HG02885 (cell line): ENCODE results near the gene ACAA2.

ENCODE experiments used
- ATAC-seq: cut with Tn5 transposase; IDR thresholded peaks from one replicate; pipeline ENCODE4 v1.9.1; 2021; ENCODE audit warnings: mild to moderate bottlenecking; ENCODE audit not compliant: unreplicated experiment, poor library complexity

Gene ACAA2

GRCh38 chr18:49778826-49779465 is 34.4 kb downstream of the ACAA2 start:
- no peak for ATAC-seq

GRCh38 chr18:49769047-49769728 is 44.1 kb downstream of the ACAA2 start:
- ATAC-seq = no peak

- no peak for ATAC-seq
These were observed 45.3 kb downstream of the ACAA2 start for GRCh38 chr18:49768051-49768391.

- ATAC-seq = no peak
These were observed 46.0 kb downstream of the ACAA2 start for GRCh38 chr18:49767111-49768050.

- ATAC-seq = no peak
These were observed 46.7 kb downstream of the ACAA2 start for GRCh38 chr18:49766646-49767045.

- no peak for ATAC-seq
These were observed 49.3 kb downstream of the ACAA2 start for GRCh38 chr18:49764032-49764431.

GRCh38 chr18:49763590-49763989 is 49.7 kb downstream of the ACAA2 start:
- no peak for ATAC-seq

- ATAC-seq = no peak
These were observed 50.9 kb downstream of the ACAA2 start for GRCh38 chr18:49762191-49763077.

- no peak for ATAC-seq
These were observed 51.6 kb downstream of the ACAA2 start for GRCh38 chr18:49761771-49762170.

- no peak for ATAC-seq
These were observed 55.1 kb downstream of the ACAA2 start for GRCh38 chr18:49758263-49758610.

- no peak for ATAC-seq
These were observed 55.6 kb downstream of the ACAA2 start for GRCh38 chr18:49757513-49758262.

GRCh38 chr18:49756671-49757362 is 56.5 kb downstream of the ACAA2 start:
- ATAC-seq = no peak

GRCh38 chr18:49756135-49756534 is 57.2 kb downstream of the ACAA2 start:
- no peak for ATAC-seq

GRCh38 chr18:49755489-49755888 is 57.8 kb downstream of the ACAA2 start:
- no peak for ATAC-seq

- ATAC-seq = no peak
These were observed 58.5 kb downstream of the ACAA2 start for GRCh38 chr18:49754866-49755265.

- ATAC-seq = no peak
These were observed 59.7 kb downstream of the ACAA2 start for GRCh38 chr18:49753643-49754042.

- no peak for ATAC-seq
These were observed 61.3 kb downstream of the ACAA2 start for GRCh38 chr18:49752095-49752457.

GRCh38 chr18:49751427-49752094 is 61.8 kb downstream of the ACAA2 start:
- no peak for ATAC-seq

- ATAC-seq = no peak
These were observed 63.8 kb downstream of the ACAA2 start for GRCh38 chr18:49749563-49749962.
